GM21723 (cell line): ENCODE data around the gene PAGE3.

Source experiments
- ATAC-seq: cut with Tn5 transposase; IDR thresholded peaks from one replicate; pipeline ENCODE4 v1.9.1; 2021; ENCODE audit warnings: mild to moderate bottlenecking, moderate library complexity; ENCODE audit not compliant: unreplicated experiment

Gene PAGE3

GRCh38 chrX:55264816-55265215, at the start of gene PAGE3:
Gene PAGE3 (minus strand): TSS chrX:55264916. CDS start chrX:55263903, 1,013 bp downstream.
- no peak for ATAC-seq

- ATAC-seq = no peak
Observed at GRCh38 chrX:55312655-55313054, 47.9 kb upstream of the PAGE3 start.

GRCh38 chrX:55290963-55291362, 26.2 kb upstream of the PAGE3 start:
- no peak for ATAC-seq

- ATAC-seq = no peak
Observed at GRCh38 chrX:55279832-55280231, 15.1 kb upstream of the PAGE3 start.

GRCh38 chrX:55260806-55261205, 3.9 kb downstream of the PAGE3 start:
- no peak for ATAC-seq

- ATAC-seq = no peak
Observed at GRCh38 chrX:55253528-55253927, 11.2 kb downstream of the PAGE3 start.

GRCh38 chrX:55240788-55241340, 23.9 kb downstream of the PAGE3 start:
- ATAC-seq = no peak

GRCh38 chrX:55220119-55220794, 44.5 kb downstream of the PAGE3 start, which contains the start of gene PAGE5:
Gene PAGE5 (plus strand): TSS chrX:55220346. CDS start chrX:55221383, 1,037 bp downstream.
- no peak for ATAC-seq

GRCh38 chrX:55213381-55213780, 51.3 kb downstream of the PAGE3 start:
- ATAC-seq = no peak

GRCh38 chrX:55210931-55211677, 53.6 kb downstream of the PAGE3 start:
- no peak for ATAC-seq
